Fibroblast of mammary gland (primary cell): ENCODE measurements around the gene FBXO10.

Source experiments
- DNase-seq: peaks from one replicate; pipeline ENCODE4 v3.0.0-alpha.2; 2010; ENCODE audit warnings: low read depth
- H3K4me3 ChIP-seq: 2 replicates; pipeline ENCODE4 v1.5.1; 2011; ENCODE audit warnings: low read depth, mild to moderate bottlenecking, low read length, moderate library complexity; ENCODE audit not compliant: control insufficient read depth
- TF ChIP-seq, protein P1 (sequence below): conservative IDR thresholded peaks from 2 replicates; pipeline ENCODE4 v1.5.1; 2011; ENCODE audit warnings: low read depth, low read length, inconsistent platforms; ENCODE audit not compliant: control insufficient read depth, insufficient read depth

Gene FBXO10

GRCh38 chr9:37575921-37576721, at the start of gene FBXO10:
FBXO10 (minus strand) TSS chr9:37576380; CDS start chr9:37541768, 34,612 bp downstream.
- peak within 1 kb of the TSS; percentile 75 for H3K4me3 ChIP-seq
- TF ChIP-seq, protein P1, sequence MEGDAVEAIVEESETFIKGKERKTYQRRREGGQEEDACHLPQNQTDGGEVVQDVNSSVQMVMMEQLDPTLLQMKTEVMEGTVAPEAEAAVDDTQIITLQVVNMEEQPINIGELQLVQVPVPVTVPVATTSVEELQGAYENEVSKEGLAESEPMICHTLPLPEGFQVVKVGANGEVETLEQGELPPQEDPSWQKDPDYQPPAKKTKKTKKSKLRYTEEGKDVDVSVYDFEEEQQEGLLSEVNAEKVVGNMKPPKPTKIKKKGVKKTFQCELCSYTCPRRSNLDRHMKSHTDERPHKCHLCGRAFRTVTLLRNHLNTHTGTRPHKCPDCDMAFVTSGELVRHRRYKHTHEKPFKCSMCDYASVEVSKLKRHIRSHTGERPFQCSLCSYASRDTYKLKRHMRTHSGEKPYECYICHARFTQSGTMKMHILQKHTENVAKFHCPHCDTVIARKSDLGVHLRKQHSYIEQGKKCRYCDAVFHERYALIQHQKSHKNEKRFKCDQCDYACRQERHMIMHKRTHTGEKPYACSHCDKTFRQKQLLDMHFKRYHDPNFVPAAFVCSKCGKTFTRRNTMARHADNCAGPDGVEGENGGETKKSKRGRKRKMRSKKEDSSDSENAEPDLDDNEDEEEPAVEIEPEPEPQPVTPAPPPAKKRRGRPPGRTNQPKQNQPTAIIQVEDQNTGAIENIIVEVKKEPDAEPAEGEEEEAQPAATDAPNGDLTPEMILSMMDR, result no peak
- DNase-seq, result peak; percentile 59

GRCh38 chr9:37625758-37626147, 49.6 kb upstream of the FBXO10 start:
- DNase-seq, result no peak
- TF ChIP-seq, protein P1, result no peak
- H3K4me3 ChIP-seq, result no peak overlapping the region

GRCh38 chr9:37625036-37625757, 49.0 kb upstream of the FBXO10 start:
- no peak for DNase-seq
- no peak overlapping the region for H3K4me3 ChIP-seq
- TF ChIP-seq, protein P1, result no peak

GRCh38 chr9:37624073-37624472, 47.9 kb upstream of the FBXO10 start:
- TF ChIP-seq, protein P1, result no peak
- no peak for DNase-seq
- H3K4me3 ChIP-seq, result no peak overlapping the region

DNA sequence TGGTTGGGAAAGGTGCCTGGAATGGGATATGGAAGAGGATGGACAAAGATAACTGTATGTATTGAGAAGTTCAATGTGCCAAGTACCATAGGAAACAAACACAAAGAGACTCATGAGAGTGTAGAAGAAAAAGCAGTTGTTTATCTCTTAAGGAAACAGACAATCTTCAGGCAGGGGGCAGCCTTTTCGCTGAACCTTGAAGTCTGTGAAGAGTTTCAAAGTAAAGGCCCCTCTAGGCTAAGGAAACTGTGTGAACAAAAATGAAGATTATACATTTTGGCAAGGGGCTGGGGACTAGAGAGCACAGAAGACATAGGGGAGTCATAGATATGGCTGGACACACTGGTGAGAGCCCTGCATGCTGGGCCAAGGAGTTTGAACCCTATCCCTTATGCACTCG, 47.1 kb upstream of the FBXO10 start:
- TF ChIP-seq, protein P1, result no peak
- no peak overlapping the region for H3K4me3 ChIP-seq
- DNase-seq, result no peak

DNA sequence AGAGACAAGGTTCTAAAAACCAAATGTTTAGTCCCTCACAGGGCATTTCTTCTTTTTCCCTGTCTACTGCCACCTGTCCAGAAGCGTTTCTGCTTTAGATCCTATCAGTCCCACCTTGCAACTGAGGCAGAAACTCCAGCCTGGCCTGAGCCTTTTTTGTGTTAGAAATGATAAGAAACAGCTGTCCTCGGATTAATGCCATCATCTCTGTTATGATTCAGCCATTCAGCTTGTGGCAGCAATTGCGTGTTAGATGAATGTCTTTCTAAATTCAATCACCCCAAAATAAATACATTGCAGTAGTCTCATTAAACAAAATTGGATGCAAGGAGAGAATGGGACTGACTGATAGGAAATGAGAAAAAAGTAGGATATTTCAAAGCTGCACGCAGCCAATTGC, 46.3 kb upstream of the FBXO10 start:
- no peak overlapping the region for H3K4me3 ChIP-seq
- peak; percentile 25 for DNase-seq
- TF ChIP-seq, protein P1, result no peak
